ENCODE data around the gene HDGFL2. TPM values are rescaled to one million over a fixed set of nuclear protein-coding genes. Genes with fewer than 3 reads are reported as not detected.

Gene HDGFL2
- total RNA-seq, 1 donor from 2014 or later = 32.8 TPM

GRCh38 chr19:4471403-4472173, 509 bp upstream of the HDGFL2 start:
- peak; percentile 100 for DNase-seq

GRCh38 chr19:4473011-4473762, 1.1 kb downstream of the HDGFL2 start:
- no peak for DNase-seq

GRCh38 chr19:4473763-4474513, 1.8 kb downstream of the HDGFL2 start:
- DNase-seq = no peak

- DNase-seq = peak; percentile 44
These were observed 2.5 kb downstream of the HDGFL2 start for GRCh38 chr19:4474514-4475022.

GRCh38 chr19:4477034-4477801, 5.1 kb downstream of the HDGFL2 start:
- peak; percentile 19 for DNase-seq

- DNase-seq = no peak
These were observed 10.7 kb downstream of the HDGFL2 start for GRCh38 chr19:4482721-4483364.

GRCh38 chr19:4483385-4483784, 11.3 kb downstream of the HDGFL2 start:
- no peak for DNase-seq

- DNase-seq = no peak
These were observed 15.5 kb downstream of the HDGFL2 start for GRCh38 chr19:4487572-4487971.

- DNase-seq = no peak
These were observed 16.4 kb downstream of the HDGFL2 start for GRCh38 chr19:4488496-4488895.

GRCh38 chr19:4491446-4491845, 19.3 kb downstream of the HDGFL2 start:
- no peak for DNase-seq

GRCh38 chr19:4492337-4493103, 20.4 kb downstream of the HDGFL2 start:
- DNase-seq = no peak

GRCh38 chr19:4493104-4493928, 21.2 kb downstream of the HDGFL2 start:
- peak; percentile 29 for DNase-seq

- no peak for DNase-seq
These were observed 22.0 kb downstream of the HDGFL2 start for GRCh38 chr19:4493929-4494690.

- no peak for DNase-seq
These were observed 22.6 kb downstream of the HDGFL2 start for GRCh38 chr19:4494691-4495064.

- no peak for DNase-seq
These were observed 23.4 kb downstream of the HDGFL2 start for GRCh38 chr19:4495471-4495870.

- DNase-seq = no peak
These were observed 24.2 kb downstream of the HDGFL2 start for GRCh38 chr19:4496304-4496703.

GRCh38 chr19:4497770-4498389, 25.8 kb downstream of the HDGFL2 start:
- no peak for DNase-seq

GRCh38 chr19:4498694-4499093, 26.6 kb downstream of the HDGFL2 start:
- no peak for DNase-seq

- DNase-seq = no peak
These were observed 27.2 kb downstream of the HDGFL2 start for GRCh38 chr19:4499318-4499717.
